ENCODE measurements around the gene PPP1R3A. TPM values are rescaled to one million over a fixed set of nuclear protein-coding genes. Genes with fewer than 3 reads are reported as not detected.

The PPP1R3A gene, protein sequence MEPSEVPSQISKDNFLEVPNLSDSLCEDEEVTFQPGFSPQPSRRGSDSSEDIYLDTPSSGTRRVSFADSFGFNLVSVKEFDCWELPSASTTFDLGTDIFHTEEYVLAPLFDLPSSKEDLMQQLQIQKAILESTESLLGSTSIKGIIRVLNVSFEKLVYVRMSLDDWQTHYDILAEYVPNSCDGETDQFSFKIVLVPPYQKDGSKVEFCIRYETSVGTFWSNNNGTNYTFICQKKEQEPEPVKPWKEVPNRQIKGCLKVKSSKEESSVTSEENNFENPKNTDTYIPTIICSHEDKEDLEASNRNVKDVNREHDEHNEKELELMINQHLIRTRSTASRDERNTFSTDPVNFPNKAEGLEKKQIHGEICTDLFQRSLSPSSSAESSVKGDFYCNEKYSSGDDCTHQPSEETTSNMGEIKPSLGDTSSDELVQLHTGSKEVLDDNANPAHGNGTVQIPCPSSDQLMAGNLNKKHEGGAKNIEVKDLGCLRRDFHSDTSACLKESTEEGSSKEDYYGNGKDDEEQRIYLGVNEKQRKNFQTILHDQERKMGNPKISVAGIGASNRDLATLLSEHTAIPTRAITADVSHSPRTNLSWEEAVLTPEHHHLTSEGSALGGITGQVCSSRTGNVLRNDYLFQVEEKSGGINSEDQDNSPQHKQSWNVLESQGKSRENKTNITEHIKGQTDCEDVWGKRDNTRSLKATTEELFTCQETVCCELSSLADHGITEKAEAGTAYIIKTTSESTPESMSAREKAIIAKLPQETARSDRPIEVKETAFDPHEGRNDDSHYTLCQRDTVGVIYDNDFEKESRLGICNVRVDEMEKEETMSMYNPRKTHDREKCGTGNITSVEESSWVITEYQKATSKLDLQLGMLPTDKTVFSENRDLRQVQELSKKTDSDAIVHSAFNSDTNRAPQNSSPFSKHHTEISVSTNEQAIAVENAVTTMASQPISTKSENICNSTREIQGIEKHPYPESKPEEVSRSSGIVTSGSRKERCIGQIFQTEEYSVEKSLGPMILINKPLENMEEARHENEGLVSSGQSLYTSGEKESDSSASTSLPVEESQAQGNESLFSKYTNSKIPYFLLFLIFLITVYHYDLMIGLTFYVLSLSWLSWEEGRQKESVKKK
- not detected in 5 replicates for total RNA-seq (2022; extraction: Qiagen RNA extraction; ENCODE audit: low read depth)

GRCh38 chr7:113918946-113919345 lies at the start of gene PPP1R3A:
Gene PPP1R3A, minus strand, starts transcription at chr7:113919009. Its CDS starts 13 bp downstream, at chr7:113918996.

